Upper lobe of right lung (tissue), 1 donor: ENCODE measurements around the gene MAP2. TPM values are rescaled to one million over a fixed set of nuclear protein-coding genes. Genes with fewer than 3 reads are reported as not detected.

ENCODE experiments used
- ATAC-seq: fragments of 200-7000 bp; cut with Tn5 transposase; one replicate; pipeline ENCODE4 v1.9.1; 2020; ENCODE audit warnings: mild to moderate bottlenecking, moderate library complexity
- DNase-seq: peaks from one replicate; pipeline ENCODE4 v3.0.0-alpha.2; 2020
- H3K27ac ChIP-seq: fragments of 200-600 bp; one replicate; pipeline ENCODE4 v1.8.0; 2022
- H3K27me3 ChIP-seq: fragments of 200-600 bp; one replicate; pipeline ENCODE4 v1.8.0; 2022; ENCODE audit warnings: mild to moderate bottlenecking
- H3K36me3 ChIP-seq: fragments of 200-600 bp; one replicate; pipeline ENCODE4 v1.8.0; 2022
- H3K4me1 ChIP-seq: fragments of 200-600 bp; one replicate; pipeline ENCODE4 v1.8.0; 2022
- H3K4me3 ChIP-seq: fragments of 200-600 bp; one replicate; pipeline ENCODE4 v1.8.0; 2022; ENCODE audit warnings: mild to moderate bottlenecking
- H3K9me3 ChIP-seq: fragments of 200-600 bp; one replicate; pipeline ENCODE4 v1.8.0; 2022
- CTCF ChIP-seq: fragments of 200-600 bp; IDR thresholded peaks from one replicate; pipeline ENCODE4 v1.8.0; 2022; ENCODE audit warnings: antibody characterized with exemption
- intact Hi-C: fragments of 100-400 bp; cut with DNase I; formaldehyde crosslinking; loops from one replicate; pipeline ENCODE4 v1.11.0; 2022
- total RNA-seq: library from RNA; stranded (reverse); fragmentation: NEBNext Ultra II Directional; extraction: Animal tissue kit (Norgen Biotek cat#: 25700); gene quantifications from one replicate; pipeline ENCODE4 v1.2.1, GENCODE V29; 2021
- donor health status: DM: no; HTN: yes; CAD: no; lungs with severe emphysema.

The MAP2 gene
- total RNA-seq, 1 donor from 2014 or later, result 44.0 TPM

- DNase-seq (no peak), ATAC-seq (no peak)
- Histone ChIP-seq H3K27me3 (no peaks in the 10 kb centered on the region), H3K9me3 (no peaks in the 10 kb centered on the region), H3K36me3 (no peaks in the 10 kb centered on the region), H3K27ac (no peak overlapping the region), H3K4me1 (no peaks in the 10 kb centered on the region), H3K4me3 (no peak overlapping the region)
- TF ChIP-seq CTCF, result no peak
- intact Hi-C loops, result no loop called here
These were observed 238.2 kb downstream of the MAP2 start for GRCh38 chr2:209662021-209662420.

GRCh38 chr2:209663139-209663538, 239.3 kb downstream of the MAP2 start:
- ATAC-seq (no peak), DNase-seq (no peak)
- H3K36me3 ChIP-seq, result no peaks in the 10 kb centered on the region
- no peak overlapping the region for H3K27ac ChIP-seq
- intact Hi-C loops, result no loop called here
- H3K4me3 ChIP-seq, result no peak overlapping the region
- no peaks in the 10 kb centered on the region for H3K4me1 ChIP-seq
- no peaks in the 10 kb centered on the region for H3K27me3 ChIP-seq
- H3K9me3 ChIP-seq, result no peaks in the 10 kb centered on the region
- TF ChIP-seq CTCF, result no peak

GRCh38 chr2:209663656-209664055, 239.8 kb downstream of the MAP2 start:
- Histone ChIP-seq H3K27me3 (no peaks in the 10 kb centered on the region), H3K4me1 (no peaks in the 10 kb centered on the region), H3K9me3 (no peaks in the 10 kb centered on the region), H3K4me3 (no peak overlapping the region), H3K36me3 (no peaks in the 10 kb centered on the region), H3K27ac (no peak overlapping the region)
- no peak for ATAC-seq
- TF ChIP-seq CTCF, result no peak
- DNase-seq, result no peak
- intact Hi-C loops, result no loop called here

- no peaks in the 10 kb centered on the region for H3K27me3 ChIP-seq
- no peak for TF ChIP-seq CTCF
- no peaks in the 10 kb centered on the region for H3K36me3 ChIP-seq
- H3K4me1 ChIP-seq, result no peaks in the 10 kb centered on the region
- intact Hi-C loops, result no loop called here
- H3K4me3 ChIP-seq, result no peak overlapping the region
- ATAC-seq, result no peak
- no peaks in the 10 kb centered on the region for H3K9me3 ChIP-seq
- no peak for DNase-seq
- H3K27ac ChIP-seq, result no peak overlapping the region
These were observed 242.4 kb downstream of the MAP2 start for GRCh38 chr2:209666296-209666695.

GRCh38 chr2:209671020-209671680, 247.3 kb downstream of the MAP2 start:
- intact Hi-C loops, result no loop called here
- no peak for TF ChIP-seq CTCF
- ATAC-seq, result no peak

GRCh38 chr2:209673811-209674210, 250.0 kb downstream of the MAP2 start:
- ATAC-seq (no peak), DNase-seq (no peak)
- Histone ChIP-seq H3K36me3 (no peaks in the 10 kb centered on the region), H3K4me1 (no peaks in the 10 kb centered on the region), H3K4me3 (no peak overlapping the region), H3K27ac (no peak overlapping the region), H3K27me3 (no peaks in the 10 kb centered on the region), H3K9me3 (no peaks in the 10 kb centered on the region)
- intact Hi-C loops, result no loop called here
- TF ChIP-seq CTCF, result no peak

More at GRCh38 chr2:209671020-209671680, 247.3 kb downstream of the MAP2 start:
- Histone ChIP-seq H3K27ac (no peak overlapping the region), H3K9me3 (no peaks in the 10 kb centered on the region), H3K4me1 (no peaks in the 10 kb centered on the region), H3K27me3 (no peaks in the 10 kb centered on the region), H3K4me3 (no peak overlapping the region), H3K36me3 (no peaks in the 10 kb centered on the region)
- DNase-seq, result no peak
